Caco-2 (cell line): ENCODE measurements around the gene LYG2. TPM values are rescaled to one million over a fixed set of nuclear protein-coding genes. Genes with fewer than 3 reads are reported as not detected.

ENCODE experiments used
- BruUV-seq: library from RNA; stranded (reverse); fragments of 400-500 nt; replicated peaks from 2 replicates; lab custom pipeline; 2021; lab: Mats Ljungman, UMichigan
- CTCF ChIA-PET: fragments of 300-600 bp; sonication (Branson Sonifier 250); formaldehyde crosslinking; loops from one replicate; lab custom pipeline; 2022; ENCODE audit warnings: antibody characterized with exemption; lab: Charles Lee
- POLR2A ChIA-PET: fragments of 300-600 bp; sonication (Branson Sonifier 250); formaldehyde crosslinking; loops from one replicate; lab custom pipeline; 2022; ENCODE audit warnings: antibody characterized with exemption; lab: Charles Lee
- DNase-seq, 2 experiments: peaks; one replicate each; pipeline versions ENCODE4 v3.0.0 to v3.0.0-alpha.2; 2020 to 2022
- H3K27me3 ChIP-seq: replicated peaks from 2 replicates; pipeline ENCODE4 v1.6.0; 2011; ENCODE audit warnings: low read length; ENCODE audit not compliant: control insufficient read depth, insufficient read depth
- H3K36me3 ChIP-seq: 2 replicates; pipeline ENCODE4 v1.5.1; 2011; ENCODE audit warnings: low read length; ENCODE audit not compliant: control insufficient read depth, insufficient read depth
- H3K4me1 ChIP-seq: fragments of 250-450 bp; sonication (Bioruptor Pico); 2 replicates; pipeline ENCODE4 v1.5.1; 2020; ENCODE audit warnings: mild to moderate bottlenecking
- H3K4me3 ChIP-seq: 2 replicates; pipeline ENCODE4 v1.5.1; 2011; ENCODE audit warnings: low read depth, mild to moderate bottlenecking, control low read depth, low read length
- H3K9me3 ChIP-seq: fragments of 250-450 bp; sonication (Bioruptor Pico); 2 replicates; pipeline ENCODE4 v1.5.1; 2020; ENCODE audit warnings: mild to moderate bottlenecking, moderate library complexity
- H3K27ac Mint-ChIP-seq: one replicate; pipeline ENCODE4 v1.8.0; 2022; ENCODE audit warnings: mixed read lengths; ENCODE audit not compliant: unreplicated experiment
- H3K27me3 Mint-ChIP-seq: one replicate; pipeline ENCODE4 v1.8.0; 2022; ENCODE audit warnings: mixed read lengths; ENCODE audit not compliant: insufficient read depth, unreplicated experiment
- H3K36me3 Mint-ChIP-seq: one replicate; pipeline ENCODE4 v1.8.0; 2022; ENCODE audit warnings: mild to moderate bottlenecking, mixed read lengths; ENCODE audit not compliant: insufficient read depth, unreplicated experiment
- H3K4me1 Mint-ChIP-seq: one replicate; pipeline ENCODE4 v1.8.0; 2022; ENCODE audit warnings: low read depth, mixed read lengths; ENCODE audit not compliant: unreplicated experiment
- H3K4me3 Mint-ChIP-seq: one replicate; pipeline ENCODE4 v1.8.0; 2022; ENCODE audit warnings: mild to moderate bottlenecking, moderate library complexity, mixed read lengths; ENCODE audit not compliant: unreplicated experiment
- H3K9me3 Mint-ChIP-seq: one replicate; pipeline ENCODE4 v1.8.0; 2022; ENCODE audit warnings: mixed read lengths; ENCODE audit not compliant: unreplicated experiment
- intact Hi-C: fragments of 100-400 bp; cut with micrococcal nuclease; formaldehyde crosslinking; loops from one replicate; pipeline ENCODE4 v1.10.0; 2022; ENCODE audit not compliant: unreplicated experiment
- total RNA-seq: library from RNA; stranded (reverse); gene quantifications from 2 replicates; pipeline ENCODE4 v1.2.3, GENCODE V29; 2022
- TF ChIP-seq, protein P1 (sequence below), 2 experiments: fragments of 200-600 bp in 1 of 2; IDR thresholded peaks; 1 replicate in 1 of 2; 2 replicates in 1 of 2; pipeline versions ENCODE4 v1.5.1 to v1.8.0; 2011 to 2022; ENCODE audit warnings: antibody characterized with exemption in 1 of 2, control low read depth in 1 of 2, inconsistent platforms in 1 of 2, low read depth in 1 of 2, low read length in 1 of 2, mild to moderate bottlenecking in 1 of 2, moderate library complexity in 1 of 2; ENCODE audit not compliant: insufficient read depth in 1 of 2, severe bottlenecking in 1 of 2, unreplicated experiment in 1 of 2

The LYG2 gene
- total RNA-seq, 1 experiment from 2014 or later = not detected

DNA sequence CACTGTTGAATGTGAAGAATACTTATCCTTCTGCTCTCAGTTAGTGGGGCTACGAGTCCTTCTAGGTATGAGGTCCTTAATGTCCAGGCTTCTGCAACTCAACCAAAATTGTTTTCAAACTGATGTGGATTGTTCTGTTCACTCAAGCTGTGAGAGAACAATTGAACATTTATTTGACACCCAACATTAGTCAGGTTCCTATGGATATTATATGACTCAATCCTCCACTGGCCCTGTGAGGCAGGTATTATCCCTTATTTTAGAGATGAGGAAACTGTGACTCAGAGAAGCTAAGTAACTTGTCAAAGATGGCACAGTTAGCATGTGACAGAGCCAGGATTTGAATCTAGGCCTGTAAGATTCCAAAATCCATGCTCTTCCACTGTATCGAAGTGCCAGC, 1.2 kb upstream of the LYG2 start:
- Histone ChIP-seq H3K4me1 (no peaks in the 10 kb centered on the region), H3K4me3 (no peak overlapping the region), H3K36me3 (no peaks in the 10 kb centered on the region), H3K9me3 (no peaks in the 10 kb centered on the region), H3K27me3 (no peaks in the 10 kb centered on the region)
- DNase-seq = no peak
- peaks cover 10% of the 10 kb centered on the region for H3K9me3 Mint-ChIP-seq
- intact Hi-C loops = no loop called here
- no peak overlapping the region for H3K4me3 Mint-ChIP-seq
- TF ChIP-seq, protein P1, sequence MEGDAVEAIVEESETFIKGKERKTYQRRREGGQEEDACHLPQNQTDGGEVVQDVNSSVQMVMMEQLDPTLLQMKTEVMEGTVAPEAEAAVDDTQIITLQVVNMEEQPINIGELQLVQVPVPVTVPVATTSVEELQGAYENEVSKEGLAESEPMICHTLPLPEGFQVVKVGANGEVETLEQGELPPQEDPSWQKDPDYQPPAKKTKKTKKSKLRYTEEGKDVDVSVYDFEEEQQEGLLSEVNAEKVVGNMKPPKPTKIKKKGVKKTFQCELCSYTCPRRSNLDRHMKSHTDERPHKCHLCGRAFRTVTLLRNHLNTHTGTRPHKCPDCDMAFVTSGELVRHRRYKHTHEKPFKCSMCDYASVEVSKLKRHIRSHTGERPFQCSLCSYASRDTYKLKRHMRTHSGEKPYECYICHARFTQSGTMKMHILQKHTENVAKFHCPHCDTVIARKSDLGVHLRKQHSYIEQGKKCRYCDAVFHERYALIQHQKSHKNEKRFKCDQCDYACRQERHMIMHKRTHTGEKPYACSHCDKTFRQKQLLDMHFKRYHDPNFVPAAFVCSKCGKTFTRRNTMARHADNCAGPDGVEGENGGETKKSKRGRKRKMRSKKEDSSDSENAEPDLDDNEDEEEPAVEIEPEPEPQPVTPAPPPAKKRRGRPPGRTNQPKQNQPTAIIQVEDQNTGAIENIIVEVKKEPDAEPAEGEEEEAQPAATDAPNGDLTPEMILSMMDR (IDR thresholded peaks at IDR 0.05; ENCODE audit: insufficient read depth in 1 of 2, low read depth in 1 of 2, low read length in 1 of 2, severe bottlenecking in 1 of 2, unreplicated experiment in 1 of 2) = no peak
- BruUV-seq = no TSS peak
- no peaks in the 10 kb centered on the region for H3K27me3 Mint-ChIP-seq
- H3K4me1 Mint-ChIP-seq = no peaks in the 10 kb centered on the region
- H3K36me3 Mint-ChIP-seq = no peaks in the 10 kb centered on the region
- CTCF ChIA-PET = no interaction called here
- H3K27ac Mint-ChIP-seq = no peak overlapping the region
- POLR2A ChIA-PET = no interaction called here

DNA sequence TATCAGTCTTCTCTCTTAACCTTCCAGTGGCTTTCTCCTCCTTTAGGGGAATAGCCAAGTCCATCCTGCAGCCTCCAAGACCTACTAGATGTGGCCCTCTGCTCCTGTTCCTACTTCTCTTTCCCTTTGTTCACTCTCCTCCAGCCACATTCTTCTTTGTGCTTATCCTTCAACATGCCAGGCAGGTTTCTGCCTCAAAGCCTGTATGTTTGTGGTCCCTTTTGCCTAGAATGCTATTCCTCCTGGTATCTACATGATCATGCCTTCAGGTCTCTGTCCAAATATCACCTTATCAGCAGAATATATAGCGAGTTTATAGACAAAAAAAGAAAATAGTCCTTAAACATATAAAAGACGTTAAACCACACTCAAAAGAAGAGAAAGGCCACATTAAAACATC, 5.5 kb downstream of the LYG2 start:
- H3K9me3 ChIP-seq = no peaks in the 10 kb centered on the region
- Mint-ChIP-seq H3K4me1 (no peaks in the 10 kb centered on the region), H3K27me3 (no peaks in the 10 kb centered on the region), H3K36me3 (no peaks in the 10 kb centered on the region), H3K9me3 (peaks cover 27% of the 10 kb centered on the region), H3K4me3 (no peak overlapping the region), H3K27ac (no peak overlapping the region)
- POLR2A ChIA-PET = no interaction called here
- TF ChIP-seq, protein P1 (IDR thresholded peaks at IDR 0.05; ENCODE audit: insufficient read depth in 1 of 2, low read depth in 1 of 2, low read length in 1 of 2, severe bottlenecking in 1 of 2, unreplicated experiment in 1 of 2) = no peak
- no TSS peak for BruUV-seq
- CTCF ChIA-PET = no interaction called here
- no peaks in the 10 kb centered on the region for H3K27me3 ChIP-seq
- DNase-seq = no peak
- no peaks in the 10 kb centered on the region for H3K4me1 ChIP-seq
- intact Hi-C loops = no loop called here
- no peak overlapping the region for H3K4me3 ChIP-seq
- no peaks in the 10 kb centered on the region for H3K36me3 ChIP-seq

DNA sequence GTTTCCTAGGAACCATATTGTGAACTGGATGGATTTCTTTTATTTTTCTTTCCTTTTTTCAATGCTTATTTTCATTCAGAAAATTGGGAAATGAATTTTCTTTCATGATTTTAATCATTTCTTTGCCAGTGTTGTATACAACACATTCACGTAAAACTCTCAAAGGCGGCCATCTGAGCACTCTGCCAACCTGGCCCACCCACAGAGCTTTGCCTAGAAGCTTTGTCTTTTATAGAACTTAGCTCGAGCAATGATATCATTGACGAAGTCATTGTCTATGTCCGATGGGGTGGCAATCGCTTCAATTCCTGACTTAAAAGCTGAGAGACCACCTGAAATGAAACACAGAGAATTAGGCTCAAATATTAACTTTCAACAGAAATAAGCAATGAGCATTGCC, 13.3 kb downstream of the LYG2 start:
- H3K4me3 ChIP-seq = no peak overlapping the region
- no TSS peak for BruUV-seq
- ChIA-PET CTCF (no interaction called here), POLR2A (no interaction called here)
- H3K4me3 Mint-ChIP-seq = no peak overlapping the region
- no peak for DNase-seq
- no peaks in the 10 kb centered on the region for H3K36me3 Mint-ChIP-seq
- H3K4me1 Mint-ChIP-seq = no peaks in the 10 kb centered on the region
- intact Hi-C loops = no loop called here
- H3K27me3 ChIP-seq = no peaks in the 10 kb centered on the region
- H3K9me3 ChIP-seq = no peaks in the 10 kb centered on the region
- H3K9me3 Mint-ChIP-seq = no peaks in the 10 kb centered on the region
- H3K36me3 ChIP-seq = no peaks in the 10 kb centered on the region
- no peak overlapping the region for H3K27ac Mint-ChIP-seq
- TF ChIP-seq, protein P1 (IDR thresholded peaks at IDR 0.05; ENCODE audit: insufficient read depth in 1 of 2, low read depth in 1 of 2, low read length in 1 of 2, severe bottlenecking in 1 of 2, unreplicated experiment in 1 of 2) = no peak
- peaks cover 3% of the 10 kb centered on the region for H3K27me3 Mint-ChIP-seq
- H3K4me1 ChIP-seq = no peaks in the 10 kb centered on the region
